Daoy (cell line): ENCODE measurements around the gene ATG14. TPM values are rescaled to one million over a fixed set of nuclear protein-coding genes. Genes with fewer than 3 reads are reported as not detected.
"Not testable (repeated sequence)": the region's sequence is repeated elsewhere in the genome, so short reads cannot be mapped to it uniquely, and the experiment has no call there.

Source experiments
- DNase-seq: peaks from one replicate; pipeline ENCODE4 v3.0.0-alpha.2; 2015; ENCODE audit warnings: low read depth
- total RNA-seq: library from RNA; depleted of rRNA; stranded (reverse); fragments of >200 nt; shearing (Covaris generic); gene quantifications from 2 replicates; pipeline ENCODE4 v1.2.3, GENCODE V29; 2014

Gene ATG14
- total RNA-seq, 1 experiment from 2014 or later, result 12.7 TPM

DNA sequence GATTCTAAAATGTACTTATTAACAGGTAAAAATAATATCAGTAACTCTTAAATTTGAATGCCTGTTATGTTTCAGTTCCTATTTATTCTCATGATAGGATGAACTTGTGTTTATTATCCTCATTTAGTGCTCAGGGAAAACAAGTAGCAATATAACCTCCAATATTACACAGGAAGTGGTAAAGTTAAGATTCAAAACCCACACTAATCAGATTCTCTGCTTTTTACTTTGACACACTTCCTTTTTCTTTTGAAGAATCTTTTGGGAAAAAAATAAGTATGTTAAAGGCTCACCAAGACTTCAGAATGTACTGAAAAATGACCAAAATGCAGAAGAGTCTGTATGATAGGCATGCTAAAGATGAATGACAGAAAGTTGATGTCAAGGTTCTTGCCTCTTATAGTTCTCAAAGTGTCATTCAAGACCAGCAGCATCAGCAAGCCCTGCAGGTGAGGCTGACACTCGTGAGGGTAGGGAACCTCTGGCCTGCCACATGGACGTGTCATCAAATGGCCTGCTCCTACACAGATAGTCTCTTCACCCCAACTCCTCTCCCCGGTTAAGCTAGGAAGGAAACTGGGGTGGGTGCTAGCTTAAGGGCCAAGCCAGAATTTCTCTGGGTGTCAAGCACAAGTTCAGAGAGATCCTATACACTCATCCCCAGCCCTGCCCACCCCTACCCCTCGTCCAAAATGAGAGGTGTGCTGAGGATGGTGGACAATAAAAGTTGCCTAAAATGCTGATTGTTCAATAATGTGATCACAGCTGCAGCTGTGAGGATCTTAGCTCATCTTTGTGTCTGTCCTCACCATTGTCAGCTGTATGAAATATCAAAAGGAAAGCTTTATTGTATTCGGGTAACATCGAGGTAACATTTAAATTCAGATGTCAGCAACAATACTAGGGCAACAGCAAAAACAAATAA is 22.5 kb upstream of the ATG14 start:
- DNase-seq, result no peak

DNA sequence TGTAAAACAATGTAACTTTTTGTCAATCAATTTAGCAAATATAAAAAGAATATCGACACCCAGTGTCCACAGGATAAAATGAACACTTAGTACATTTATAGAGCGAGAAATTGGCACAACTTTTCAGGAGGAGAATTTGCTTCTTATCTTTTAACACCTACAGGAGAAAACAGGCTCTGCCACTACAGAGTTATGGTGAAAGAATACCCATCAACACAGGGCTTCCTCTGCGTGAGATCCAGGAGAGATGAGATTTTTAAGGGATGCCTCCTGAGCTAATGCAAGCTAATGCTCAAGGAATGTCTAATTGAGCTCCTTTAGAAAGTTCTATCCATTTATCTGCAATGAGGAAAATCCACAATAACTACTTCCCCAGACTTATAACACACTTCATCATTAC is 21.0 kb upstream of the ATG14 start:
- DNase-seq, result no peak

DNA sequence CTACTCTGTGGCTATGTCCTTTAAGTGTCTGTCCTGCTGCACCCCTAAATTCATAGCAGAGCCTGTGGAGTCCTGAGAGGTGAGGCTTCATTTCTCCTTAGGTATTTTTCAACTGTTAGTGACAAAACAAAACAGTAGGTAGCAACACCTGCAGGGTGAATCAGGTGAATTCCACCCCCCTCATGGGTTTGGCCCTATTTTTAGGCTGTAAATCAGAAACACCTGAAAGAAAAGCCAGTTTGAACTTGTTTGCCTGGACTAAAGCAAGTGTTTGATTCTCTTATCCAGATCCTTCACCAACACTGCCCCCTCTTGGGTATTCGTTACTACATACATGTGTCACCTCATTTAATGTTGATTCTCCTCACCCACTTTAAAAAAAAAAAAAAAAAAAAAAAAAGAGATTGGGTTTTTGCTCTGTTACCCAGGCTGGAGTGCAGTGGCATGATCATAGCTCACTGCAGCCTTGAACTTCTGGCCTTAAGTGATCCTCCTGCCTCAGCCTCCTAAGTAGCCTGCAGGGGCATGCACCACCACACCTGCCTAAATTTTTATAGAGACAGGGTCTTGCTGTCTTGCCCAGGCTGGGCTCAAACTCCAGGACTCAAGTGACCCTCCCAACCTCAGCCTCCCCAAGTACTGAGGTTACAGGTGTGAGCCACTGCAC is 18.5 kb upstream of the ATG14 start:
- DNase-seq, result peak; percentile 65

DNA sequence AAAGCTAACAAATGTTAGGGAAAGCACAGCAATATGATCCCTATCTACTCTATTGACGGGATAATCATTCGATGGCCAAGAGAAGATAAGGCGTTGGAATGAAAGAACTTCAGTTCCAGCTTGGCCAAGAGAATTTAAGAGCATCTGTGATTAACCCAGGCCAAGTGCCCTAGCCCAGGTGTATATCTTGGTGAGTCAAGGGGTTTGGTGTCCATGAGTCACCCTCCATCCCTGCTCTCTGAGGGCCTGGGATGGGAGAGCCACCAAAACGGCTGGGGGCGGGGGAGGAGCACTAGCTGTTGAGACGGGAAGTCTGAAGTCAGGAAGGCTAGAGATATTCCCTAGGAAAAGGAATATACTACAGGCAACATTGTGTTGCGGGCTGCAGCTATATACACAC is 15.8 kb upstream of the ATG14 start:
- DNase-seq, result peak; percentile 72

DNA sequence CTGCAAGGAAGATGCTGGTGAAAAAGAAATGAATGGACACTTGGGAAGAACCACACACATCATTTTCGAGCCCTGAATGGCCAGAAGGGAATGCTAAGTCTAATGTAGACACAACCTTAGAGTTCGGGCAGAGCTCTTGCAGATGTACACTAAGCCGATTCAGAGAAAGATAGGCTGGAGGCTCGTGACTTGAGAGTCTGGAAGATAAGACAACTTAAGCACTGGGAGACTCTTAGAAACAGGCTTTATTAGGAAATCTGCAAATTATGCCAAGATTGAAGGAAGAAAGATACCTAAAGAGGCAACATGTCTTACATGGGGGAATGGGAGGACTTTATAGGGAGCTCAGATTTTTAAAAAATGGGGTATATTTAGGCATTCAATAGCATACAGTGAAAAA is 15.3 kb upstream of the ATG14 start:
- DNase-seq, result no peak

DNA sequence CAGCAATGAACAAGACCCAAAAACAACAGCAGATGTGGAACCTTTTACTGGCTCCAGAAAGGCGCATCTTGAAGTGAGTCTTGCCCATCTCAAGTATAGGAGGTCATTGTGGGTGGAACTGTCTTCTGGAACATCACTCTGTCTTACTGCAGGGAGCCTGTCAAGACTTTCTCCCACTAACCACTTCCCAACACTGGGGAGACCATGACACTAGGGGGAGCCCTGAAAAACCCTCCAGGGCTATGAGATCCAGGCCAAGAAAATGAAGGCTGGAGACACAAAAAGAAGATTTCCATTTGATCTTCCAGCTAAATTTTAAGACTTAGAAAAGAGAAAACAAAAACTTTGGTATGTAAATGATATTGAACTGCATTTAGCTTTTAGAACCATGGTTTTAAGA is 13.5 kb upstream of the ATG14 start:
- DNase-seq, result no peak

DNA sequence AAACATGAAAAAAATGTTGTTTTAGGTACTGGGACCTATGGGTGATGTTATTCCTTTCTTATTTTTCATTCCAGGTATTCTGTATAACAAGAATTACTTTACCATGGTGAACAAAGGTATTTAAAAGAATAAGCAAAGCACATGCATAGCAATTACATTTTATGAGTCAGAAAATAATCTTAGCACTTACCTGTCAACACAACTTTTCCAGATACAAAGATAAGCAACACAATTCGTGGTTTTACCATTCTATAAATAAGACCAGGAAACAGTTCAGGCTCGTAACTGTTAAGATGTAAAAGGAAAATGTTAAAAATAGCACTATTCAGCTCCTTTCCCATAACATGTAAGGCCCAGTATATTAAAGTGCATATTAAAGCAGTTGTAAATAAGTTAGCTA is 12.3 kb upstream of the ATG14 start:
- no peak for DNase-seq

DNA sequence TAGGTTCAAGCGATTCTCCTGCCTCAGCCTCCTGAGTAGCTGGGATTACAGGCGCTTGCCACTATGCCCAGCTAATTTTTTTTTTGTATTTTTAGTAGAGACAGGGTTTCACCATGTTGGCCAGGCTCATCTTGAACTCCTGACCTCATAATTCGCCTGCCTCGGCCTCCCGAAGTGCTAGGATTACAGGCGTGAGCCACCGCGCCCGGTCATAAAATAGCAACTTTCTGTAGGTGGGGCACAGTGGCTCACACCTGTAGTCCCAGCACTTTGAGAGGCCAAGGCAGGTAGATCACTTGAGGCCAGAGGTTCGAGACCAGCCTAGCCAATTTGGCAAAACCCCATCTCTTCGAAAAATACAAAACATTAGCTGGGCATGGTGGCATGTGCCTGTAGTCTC is 10.7 kb upstream of the ATG14 start:
- not testable (repeated sequence) for DNase-seq

DNA sequence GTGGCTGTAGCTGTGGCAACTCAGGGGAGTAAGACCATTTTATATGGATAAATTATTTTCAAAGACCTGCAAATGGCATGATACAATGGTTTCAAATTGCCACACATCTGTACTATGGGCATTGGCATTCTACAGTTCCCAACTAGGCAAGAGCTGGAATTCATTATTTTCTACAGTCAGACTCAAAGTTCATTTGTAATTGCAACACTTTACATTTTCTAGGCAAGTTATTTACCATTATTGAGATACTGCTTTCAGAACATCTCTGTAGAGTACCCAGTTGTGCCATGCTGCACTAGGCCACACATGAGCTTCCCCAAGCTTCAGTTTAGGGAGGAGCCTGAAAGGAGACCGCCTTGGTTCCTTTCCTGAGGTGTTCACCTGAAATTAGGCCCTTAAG is 8.0 kb upstream of the ATG14 start:
- DNase-seq, result no peak

DNA sequence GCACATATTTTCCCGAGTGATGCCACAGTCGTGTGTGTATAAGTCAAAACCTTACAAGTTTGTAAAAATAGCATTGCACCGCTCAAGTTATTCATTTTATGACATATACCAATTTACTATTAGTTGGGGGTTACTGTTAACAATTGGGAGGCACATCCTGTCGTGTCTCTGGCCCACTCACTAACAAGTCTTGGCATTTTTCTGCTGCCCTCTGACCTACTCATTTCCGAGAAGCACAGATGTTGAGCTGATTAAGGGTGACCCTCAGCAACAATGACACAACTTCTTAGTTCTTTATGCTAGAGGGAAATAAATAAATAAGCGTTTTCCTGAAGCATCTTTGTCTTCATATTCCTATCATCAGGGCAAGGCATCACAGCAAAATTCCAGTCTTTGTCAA is 6.8 kb upstream of the ATG14 start:
- DNase-seq, result no peak

DNA sequence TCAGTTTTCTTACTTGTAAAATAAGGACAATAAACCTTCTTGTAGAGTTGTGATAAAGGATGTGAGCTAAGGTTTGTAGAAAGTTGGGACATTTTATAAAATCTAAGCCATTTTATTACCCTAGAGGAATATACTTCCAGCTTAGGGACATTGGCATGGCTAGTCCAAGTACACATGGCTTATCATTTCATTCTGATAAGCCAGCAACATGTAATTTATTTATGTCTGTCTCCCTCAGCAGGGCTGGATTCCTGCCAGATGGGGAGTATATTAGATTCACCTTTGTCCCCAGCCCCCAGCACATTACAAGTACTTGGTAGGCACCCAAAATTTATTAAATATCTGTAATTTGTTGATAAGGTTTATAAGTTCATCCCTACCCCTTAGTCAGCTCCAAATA is 6.3 kb upstream of the ATG14 start:
- DNase-seq, result no peak

DNA sequence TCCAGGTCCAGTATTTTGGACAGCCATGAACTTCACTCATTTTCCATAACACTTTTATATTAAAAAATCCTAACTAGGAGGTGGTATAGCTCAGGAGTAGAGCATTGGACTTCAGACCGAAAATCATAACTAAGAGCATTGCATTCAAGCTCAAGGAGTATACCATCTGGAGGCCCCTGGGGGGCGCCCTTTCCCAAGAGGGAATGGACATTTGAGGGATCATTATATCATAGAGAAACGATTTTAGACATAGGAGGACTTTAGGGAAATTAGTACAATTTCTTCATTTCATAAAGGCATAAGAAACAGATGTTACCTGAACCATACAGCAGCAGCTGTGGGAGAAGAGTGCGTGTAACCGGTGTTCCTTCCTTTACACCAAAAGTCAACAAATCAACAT is 5.2 kb upstream of the ATG14 start:
- peak; percentile 29 for DNase-seq

DNA sequence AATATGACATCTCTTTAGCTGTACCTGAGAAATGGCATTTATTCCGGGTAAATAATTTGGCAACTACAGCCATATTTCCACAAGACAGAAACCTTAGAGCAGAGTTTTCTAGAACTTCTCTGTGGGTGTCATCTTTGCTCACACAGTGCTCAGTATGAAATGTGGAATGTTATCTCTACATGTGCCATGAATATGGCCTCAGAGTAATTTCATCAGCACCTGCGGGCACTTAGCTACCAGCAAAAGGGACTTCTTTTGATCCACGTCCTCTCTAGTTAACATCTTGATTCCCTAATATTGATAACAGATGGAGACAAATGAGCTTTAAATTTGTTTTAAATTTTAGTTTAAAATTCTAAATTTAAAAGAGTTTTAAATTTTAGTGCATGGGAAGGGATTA is 2.9 kb upstream of the ATG14 start:
- DNase-seq, result no peak

DNA sequence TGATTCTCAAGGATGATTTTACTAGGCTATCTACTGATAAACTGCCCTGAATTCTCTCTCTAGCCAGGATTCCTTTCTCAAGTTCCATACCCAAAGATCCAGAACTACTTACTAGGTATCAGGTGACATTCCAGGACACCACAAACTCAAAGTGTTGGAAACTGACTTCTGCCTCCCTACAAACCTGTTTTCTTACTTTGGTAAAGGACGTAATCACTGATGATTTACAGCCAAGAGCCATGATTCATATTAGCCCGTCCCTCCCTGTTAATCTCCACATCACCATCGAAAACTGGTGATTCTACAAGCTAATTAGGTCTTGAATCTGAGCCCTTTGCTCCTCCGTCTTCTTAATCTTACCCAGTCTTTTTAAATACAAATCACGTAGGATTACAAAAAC is 1.0 kb upstream of the ATG14 start:
- DNase-seq, result peak; percentile 21

DNA sequence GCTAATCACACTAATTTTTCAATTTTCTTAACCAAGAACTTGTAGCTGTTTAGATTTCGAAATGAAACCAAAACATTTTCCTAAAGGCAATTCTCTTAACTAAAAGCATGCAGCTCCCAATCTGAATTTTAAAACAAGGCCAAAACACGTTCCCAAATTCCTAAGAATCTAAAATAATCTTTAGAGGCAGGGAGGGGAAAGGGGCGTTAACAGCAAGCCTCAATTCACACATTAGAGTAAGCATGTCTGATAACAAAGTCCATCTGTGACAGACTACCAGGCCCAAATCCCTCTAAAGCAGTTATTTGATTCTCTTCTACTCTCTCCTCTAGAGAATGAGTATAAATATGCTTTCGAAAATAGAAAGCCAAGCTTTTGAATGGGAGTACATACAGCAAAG is 754 bp downstream of the ATG14 start:
- DNase-seq, result no peak

DNA sequence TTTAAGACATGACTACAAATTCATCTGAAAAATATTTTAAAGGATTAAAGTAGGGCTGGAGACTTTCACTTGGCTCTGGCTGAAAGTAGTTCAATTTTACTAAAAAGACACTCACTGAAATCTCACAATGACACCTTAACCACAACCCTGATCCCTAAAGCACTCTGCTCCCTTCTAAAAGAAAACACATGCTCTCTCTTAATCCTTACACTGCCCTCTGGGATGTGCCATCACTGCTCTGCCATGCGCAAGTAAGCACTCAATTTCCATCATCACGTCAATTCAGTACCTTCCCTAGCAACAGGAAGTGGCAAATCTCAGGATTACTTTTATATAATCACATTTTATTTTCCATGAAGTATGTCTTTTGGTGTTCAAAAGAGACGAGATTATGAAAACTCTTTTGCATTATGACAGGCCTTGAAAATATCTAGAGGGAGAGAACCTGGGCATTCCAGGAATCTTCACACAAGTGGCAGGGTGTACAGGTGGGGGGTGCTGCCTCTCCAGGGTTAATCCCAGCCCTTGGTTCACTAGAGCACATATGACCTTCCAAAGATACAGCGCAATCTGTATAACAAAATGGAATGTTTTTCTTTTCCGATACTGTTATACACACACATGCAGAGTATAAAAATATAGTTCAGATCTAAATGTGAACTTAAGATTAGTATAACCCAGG is 7.3 kb downstream of the ATG14 start:
- DNase-seq, result no peak

DNA sequence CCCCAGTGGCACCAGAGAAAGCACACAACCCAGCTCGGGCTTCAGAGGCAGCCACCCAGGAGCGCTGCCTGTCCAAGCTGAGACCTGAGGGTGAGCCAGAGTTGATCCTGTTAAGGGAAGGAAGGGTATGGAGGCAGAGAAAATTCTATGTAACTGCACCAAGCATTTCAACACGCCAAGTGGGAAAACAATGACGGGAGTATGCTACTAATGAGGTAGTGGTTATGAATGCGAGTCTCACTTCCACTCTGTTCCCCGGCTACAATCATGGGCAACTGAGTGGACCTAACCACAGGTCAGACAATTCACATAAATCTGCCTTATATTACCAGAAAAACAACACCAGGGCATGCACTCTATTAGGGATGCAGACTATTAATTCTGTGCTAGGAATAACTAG is 9.9 kb downstream of the ATG14 start:
- DNase-seq, result no peak

DNA sequence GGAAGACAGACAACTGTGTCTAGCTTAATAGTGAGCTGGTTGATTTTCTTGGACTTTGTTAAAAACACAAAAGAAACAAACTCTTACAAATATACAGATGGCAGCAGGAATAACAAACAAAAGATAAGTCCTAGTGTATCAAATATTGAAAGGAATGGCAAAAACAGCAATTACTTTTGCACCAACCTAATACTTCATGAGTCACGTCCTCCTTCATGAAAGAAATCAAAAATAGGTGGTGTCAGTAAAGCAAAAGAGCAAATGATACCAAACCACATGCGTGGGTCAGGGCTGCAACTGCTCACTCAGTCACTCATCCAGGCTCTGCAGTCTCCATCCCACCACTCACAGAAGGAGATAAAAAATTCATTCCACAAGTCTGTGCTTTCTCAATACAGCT is 11.8 kb downstream of the ATG14 start:
- peak; percentile 46 for DNase-seq

DNA sequence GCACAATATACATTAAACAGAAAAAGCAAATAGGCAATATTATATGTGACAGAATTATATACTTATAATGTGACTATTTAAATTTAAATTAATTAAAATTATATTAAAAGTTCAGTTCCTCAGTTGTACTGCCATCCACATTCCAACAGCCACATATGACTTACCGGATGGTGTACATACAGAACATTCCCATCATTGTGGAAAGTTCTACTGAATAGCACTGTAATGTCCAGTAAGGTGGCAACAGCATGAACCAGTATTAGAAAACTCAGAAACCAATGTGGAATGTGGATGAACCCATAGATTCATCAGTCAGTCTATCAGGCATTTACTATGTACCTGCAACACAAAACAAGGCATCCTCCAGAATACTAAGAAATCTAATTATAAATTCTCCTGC is 12.4 kb downstream of the ATG14 start:
- no peak for DNase-seq

DNA sequence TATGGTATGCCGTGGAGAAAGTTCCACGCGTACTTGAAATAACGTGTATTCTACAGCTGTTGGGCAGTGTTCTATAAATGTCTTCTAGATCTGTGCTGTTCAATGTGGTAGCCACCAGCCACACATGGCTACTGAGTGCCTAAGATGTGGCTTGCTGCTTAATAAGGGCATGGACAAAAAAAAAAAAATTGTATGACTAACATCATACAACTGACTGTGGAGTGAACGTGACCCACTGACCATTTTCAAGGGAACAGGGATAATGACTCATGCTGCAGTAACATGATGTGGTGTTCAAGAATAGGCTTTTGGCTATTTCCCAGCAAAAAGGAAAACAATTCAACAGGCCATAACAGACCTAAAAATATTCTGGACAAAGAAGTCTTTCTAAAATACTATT is 13.0 kb downstream of the ATG14 start:
- DNase-seq, result peak; percentile 94

DNA sequence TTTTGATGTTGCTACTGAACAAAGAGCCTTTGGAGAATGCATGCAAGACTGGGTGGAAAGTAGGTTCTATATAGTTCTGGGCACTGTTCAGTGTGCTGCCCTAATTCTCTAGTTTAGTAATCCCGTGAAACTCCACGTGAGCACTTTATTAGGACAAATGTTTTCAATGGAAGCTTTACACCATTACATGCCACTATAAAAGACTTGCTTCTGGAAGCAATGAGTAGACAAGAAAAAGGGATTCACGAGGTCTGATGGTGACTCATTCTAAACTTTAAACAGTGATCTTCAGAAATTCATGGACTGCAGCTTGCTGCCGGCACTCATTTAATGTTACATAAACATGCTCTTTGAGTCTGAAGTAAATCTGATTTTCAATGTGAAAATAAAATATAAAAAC is 22.3 kb downstream of the ATG14 start:
- DNase-seq, result peak; percentile 34

DNA sequence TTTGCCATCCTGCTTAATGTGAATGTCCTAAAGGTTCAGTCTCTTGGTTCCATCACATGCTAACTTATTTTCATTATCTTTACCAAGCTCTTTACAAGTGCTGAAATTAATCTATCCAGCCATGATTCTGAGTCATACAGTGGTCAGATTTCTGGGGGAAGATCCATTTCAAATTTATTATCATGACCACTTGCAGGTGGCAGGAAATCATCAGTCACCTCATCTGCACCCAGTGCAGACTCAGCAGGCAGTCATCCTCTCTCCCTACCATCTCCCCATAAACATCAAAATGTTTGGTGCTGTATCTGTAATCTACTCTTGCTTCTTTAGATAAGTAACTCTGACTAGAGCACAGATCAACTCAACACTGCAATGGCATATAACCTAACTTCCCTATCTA is 23.5 kb downstream of the ATG14 start:
- peak; percentile 78 for DNase-seq

DNA sequence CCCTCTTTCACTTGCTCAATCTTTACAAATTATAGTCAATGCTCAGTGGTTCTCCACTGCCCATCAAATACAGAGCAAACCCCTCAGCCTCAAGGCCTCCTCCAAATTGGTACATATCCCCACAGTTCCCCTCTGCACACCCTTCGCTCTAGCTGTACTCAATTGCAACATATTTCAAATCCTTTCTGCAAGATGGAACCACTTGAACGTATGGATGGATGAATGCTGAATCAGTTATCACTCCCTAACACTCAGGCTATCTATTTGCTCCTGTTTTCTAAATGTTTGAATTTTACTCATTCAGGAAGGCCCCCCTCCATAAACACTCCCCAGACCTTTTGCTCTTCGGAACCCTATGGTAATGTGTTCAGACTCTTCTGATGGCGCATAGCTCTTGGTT is 24.5 kb downstream of the ATG14 start:
- no peak for DNase-seq
